ENCODE results near the gene MAB21L1.

The MAB21L1 gene

GRCh38 chr13:35475960-35476943 is at the start of gene MAB21L1:
Gene MAB21L1 (minus strand): TSS chr13:35476689. CDS start chr13:35476138, 551 bp downstream.
- DNase-seq = no peak

- no peak for DNase-seq
Measured at GRCh38 chr13:35524171-35524570, 47.7 kb upstream of the MAB21L1 start.

GRCh38 chr13:35518337-35518946 is 42.0 kb upstream of the MAB21L1 start:
- no peak for DNase-seq

- DNase-seq = no peak
Measured at GRCh38 chr13:35514801-35515502, 38.5 kb upstream of the MAB21L1 start.

GRCh38 chr13:35514061-35514477 is 37.6 kb upstream of the MAB21L1 start:
- DNase-seq = peak; percentile 6

GRCh38 chr13:35512271-35512920 is 35.9 kb upstream of the MAB21L1 start:
- DNase-seq = no peak

GRCh38 chr13:35502456-35502855 is 26.0 kb upstream of the MAB21L1 start:
- no peak for DNase-seq

- DNase-seq = no peak
Measured at GRCh38 chr13:35501661-35502235, 25.3 kb upstream of the MAB21L1 start.

- DNase-seq = no peak
Measured at GRCh38 chr13:35500144-35500543, 23.7 kb upstream of the MAB21L1 start.

GRCh38 chr13:35499676-35500075 is 23.2 kb upstream of the MAB21L1 start:
- DNase-seq = no peak

GRCh38 chr13:35499196-35499662 is 22.7 kb upstream of the MAB21L1 start:
- no peak for DNase-seq

GRCh38 chr13:35498231-35498630 is 21.7 kb upstream of the MAB21L1 start:
- DNase-seq = no peak

GRCh38 chr13:35496761-35497386 is 20.4 kb upstream of the MAB21L1 start:
- no peak for DNase-seq

- no peak for DNase-seq
Measured at GRCh38 chr13:35496006-35496405, 19.5 kb upstream of the MAB21L1 start.

GRCh38 chr13:35489050-35489449 is 12.6 kb upstream of the MAB21L1 start:
- no peak for DNase-seq

- no peak for DNase-seq
Measured at GRCh38 chr13:35485424-35485823, 8.9 kb upstream of the MAB21L1 start.

- no peak for DNase-seq
Measured at GRCh38 chr13:35484384-35484783, 7.9 kb upstream of the MAB21L1 start.

- no peak for DNase-seq
Measured at GRCh38 chr13:35483761-35484160, 7.3 kb upstream of the MAB21L1 start.

GRCh38 chr13:35482527-35482926 is 6.0 kb upstream of the MAB21L1 start:
- no peak for DNase-seq

- DNase-seq = no peak
Measured at GRCh38 chr13:35481777-35482176, 5.3 kb upstream of the MAB21L1 start.

GRCh38 chr13:35480346-35480745 is 3.9 kb upstream of the MAB21L1 start:
- no peak for DNase-seq

GRCh38 chr13:35479706-35480105 is 3.2 kb upstream of the MAB21L1 start:
- no peak for DNase-seq
